ENCODE measurements around the gene TLX3. TPM values are rescaled to one million over a fixed set of nuclear protein-coding genes. Genes with fewer than 3 reads are reported as not detected.

The TLX3 gene
- total and polyA plus RNA-seq, 2 of the 4 experiments (the other 2 are of a cell fraction), result not detected

GRCh38 chr5:171313481-171314206 lies 4.6 kb downstream of the TLX3 start:
- peaks cover 99% of the 10 kb centered on the region for H3K27me3 ChIP-seq (ENCODE audit: control insufficient read depth, insufficient read depth, low read length)
- ChIA-PET POLR2A (ENCODE audit: unreplicated experiment) (no interaction called here), CTCF (no interaction called here)

More at GRCh38 chr5:171313481-171314206, 4.6 kb downstream of the TLX3 start:
- no peak for ATAC-seq (ENCODE audit: low read depth)
- TF ChIP-seq NFE2L2 (IDR thresholded peaks at IDR 0.05; ENCODE audit: low read depth, low read length), result no peak
- TF ChIP-seq MAFK (IDR thresholded peaks at IDR 0.05; ENCODE audit: low read depth, low read length), result no peak
- no peak for TF ChIP-seq SMC3 (IDR thresholded peaks at IDR 0.05; ENCODE audit: low read depth, low read length)
- no peak for TF ChIP-seq MAZ (IDR thresholded peaks at IDR 0.05; ENCODE audit: borderline replicate concordance, low read depth, low read length)
- TF ChIP-seq CTCF (conservative IDR thresholded peaks at IDR 0.05; ENCODE audit: low read depth, low read length), result no peak
- no peak for TF ChIP-seq CEBPB (IDR thresholded peaks at IDR 0.05; ENCODE audit: low read depth, low read length)
- no peak for TF ChIP-seq FOS (IDR thresholded peaks at IDR 0.05; ENCODE audit: low read depth, low read length)
- TF ChIP-seq CHD1 (IDR thresholded peaks at IDR 0.05; ENCODE audit: low read depth, low read length), result no peak
- TF ChIP-seq RCOR1 (IDR thresholded peaks at IDR 0.05; ENCODE audit: insufficient replicate concordance, low read length), result no peak
- no peak for TF ChIP-seq RAD21 (IDR thresholded peaks at IDR 0.05; ENCODE audit: low read length)
- TF ChIP-seq MXI1 (IDR thresholded peaks at IDR 0.05; ENCODE audit: borderline replicate concordance, low read depth, low read length), result no peak
- TF ChIP-seq RFX5 (IDR thresholded peaks at IDR 0.05; ENCODE audit: low read depth, low read length), result no peak
- no peak for TF ChIP-seq ELK1 (IDR thresholded peaks at IDR 0.05; ENCODE audit: borderline replicate concordance, low read depth, low read length)
- no peak for TF ChIP-seq USF2 (IDR thresholded peaks at IDR 0.05; ENCODE audit: low read depth, low read length)
- no peak for TF ChIP-seq BHLHE40 (IDR thresholded peaks at IDR 0.05; ENCODE audit: low read depth, low read length)
- TF ChIP-seq POLR2A (IDR thresholded peaks at IDR 0.05; ENCODE audit: low read depth, low read length), result no peak
- Histone ChIP-seq H3K4me1 (ENCODE audit: control insufficient read depth, insufficient read depth, low read length) (peaks cover 3% of the 10 kb centered on the region; the same call in 1 of the 2 replicates), H3K4me3 (ENCODE audit: insufficient read depth, low read depth, low read length) (no peak overlapping the region), H2AK5ac (ENCODE audit: low read depth, low read length) (no peak overlapping the region), H2BK15ac (ENCODE audit: low read depth, low read length) (no peak overlapping the region), H3K4me2 (ENCODE audit: low read depth, low read length) (no peak overlapping the region), H3K23ac (ENCODE audit: low read depth, low read length) (no peak overlapping the region), H4K8ac (ENCODE audit: low read depth in 2 of 2, low read length in 2 of 2) (no peak overlapping the region), H3K9ac (ENCODE audit: low read depth, low read length) (no peak overlapping the region), H3K9me3 (ENCODE audit: control insufficient read depth, insufficient read depth, low read length) (peaks cover 12% of the 10 kb centered on the region; the same call in 1 of the 2 replicates), H2BK20ac (ENCODE audit: low read depth, low read length) (no peak overlapping the region), H4K5ac (ENCODE audit: low read depth, low read length) (no peak overlapping the region), H3K14ac (replicated peaks; ENCODE audit: low read depth, low read length) (no peak overlapping the region), H3K79me1 (ENCODE audit: low read depth in 1 of 2, low read length in 2 of 2) (no peaks in the 10 kb centered on the region), H3K56ac (ENCODE audit: extremely low read depth, insufficient read depth, low read length) (no peak overlapping the region), H2AFZ (replicated peaks; ENCODE audit: low read length, poor library complexity) (no peak overlapping the region), H3K18ac (ENCODE audit: low read depth, low read length) (no peak overlapping the region), H3K9me1 (ENCODE audit: insufficient read depth, low read length) (no peaks in the 10 kb centered on the region), H4K91ac (ENCODE audit: insufficient read depth, low read depth, low read length) (no peak overlapping the region), H3K27ac (ENCODE audit: insufficient read depth, low read length) (no peak overlapping the region), H2AK9ac (replicated peaks; ENCODE audit: low read depth, low read length, poor library complexity) (no peak overlapping the region), H4K20me1 (ENCODE audit: insufficient read depth, low read length) (peaks cover 5% of the 10 kb centered on the region), H3K36me3 (ENCODE audit: control insufficient read depth, insufficient read depth, low read length) (no peaks in the 10 kb centered on the region), H2BK120ac (ENCODE audit: low read depth, low read length) (no peak overlapping the region), H3K4ac (ENCODE audit: low read depth, low read length) (no peak overlapping the region), H2BK5ac (ENCODE audit: low read depth, low read length, poor library complexity, severe bottlenecking) (no peak overlapping the region)
- in situ Hi-C loops (cut with MboI; ENCODE audit: low sequenced_read_pairs), result no loop called here
- intact Hi-C loops (cut with micrococcal nuclease), result no loop called here
- WGBS, 2 experiments (ENCODE audit: extremely low coverage in 2 of 2, insufficient read length in 1 of 2), result 17% methylated on average over 7 of the region's 37 CpGs; no CpG with 5 or more reads in 1 of the 2 experiments
- DNase-seq, result no peak
- BruUV-seq (replicated peaks), result no TSS peak
- dilution Hi-C loops (cut with HindIII; ENCODE audit: low sequenced_read_pairs, unreplicated experiment), result no loop called here
